8988T (cell line): Measurements from ENCODE around the gene DPM1.

Experiments
- DNase-seq: peaks from one replicate; pipeline ENCODE4 v3.0.0; 2011

Gene DPM1

DNA sequence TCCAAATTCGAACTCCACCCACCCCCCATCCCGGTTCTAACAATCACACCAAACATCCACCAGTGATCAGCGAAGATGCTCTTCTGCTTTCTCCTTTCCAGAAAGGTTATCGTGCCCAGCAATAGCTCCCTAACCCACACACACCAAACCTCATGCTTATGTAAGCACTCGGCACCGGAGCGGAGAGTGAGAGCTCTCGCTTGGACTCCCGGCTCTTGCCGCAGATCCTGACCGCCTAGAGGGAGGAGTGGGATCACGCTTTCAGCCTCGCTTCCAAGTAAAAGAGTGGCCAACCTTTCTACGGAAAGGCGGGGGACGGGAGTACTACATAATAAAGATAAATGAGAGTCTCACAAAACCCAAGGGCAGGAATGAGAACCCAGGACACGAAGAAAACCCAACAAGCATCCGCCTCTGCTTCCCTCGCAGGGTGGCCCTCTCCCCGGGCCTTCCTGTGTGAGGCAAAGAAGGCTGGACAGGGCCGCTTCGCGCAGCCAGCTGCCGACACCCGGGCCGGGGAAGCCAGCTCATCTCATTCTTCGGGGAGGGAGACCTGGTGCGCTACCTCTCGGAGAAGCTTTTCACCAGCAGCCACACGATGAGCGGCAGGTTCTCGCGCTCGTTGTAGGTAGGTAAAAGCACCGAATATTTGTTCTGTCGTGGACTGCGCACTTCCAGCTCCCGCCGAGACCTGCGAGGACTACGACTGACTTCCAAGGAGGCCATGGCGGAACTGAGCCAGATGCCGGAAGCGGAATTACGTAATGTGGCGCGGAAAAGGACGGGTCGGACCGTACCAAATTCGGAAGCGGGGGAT, at the start of gene DPM1:
Gene DPM1 (minus strand): TSS at position 735 of the 817 bp plus-strand sequence. CDS start 9 bp downstream, at position 726.
- DNase-seq: peak; percentile 37

DNA sequence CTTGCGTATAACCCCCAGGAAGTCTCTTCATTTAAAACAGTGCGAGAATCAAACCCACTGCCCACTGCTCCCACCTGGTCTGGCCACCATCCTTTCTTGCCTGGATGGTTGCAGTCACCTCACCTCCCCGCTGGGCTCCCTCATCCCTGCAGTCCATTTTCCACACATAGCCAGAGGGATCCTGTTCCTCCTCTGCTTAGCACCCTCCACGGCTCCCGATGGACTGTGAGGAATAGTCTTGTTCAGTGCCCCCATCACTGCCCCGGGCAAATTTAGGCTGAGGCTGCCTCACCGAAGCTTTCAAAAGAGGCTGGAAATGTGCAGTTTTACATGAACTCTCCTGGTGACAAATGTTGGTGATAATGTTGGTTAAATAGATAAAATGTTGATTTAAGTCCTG, 46.9 kb upstream of the DPM1 start:
- no peak for DNase-seq

DNA sequence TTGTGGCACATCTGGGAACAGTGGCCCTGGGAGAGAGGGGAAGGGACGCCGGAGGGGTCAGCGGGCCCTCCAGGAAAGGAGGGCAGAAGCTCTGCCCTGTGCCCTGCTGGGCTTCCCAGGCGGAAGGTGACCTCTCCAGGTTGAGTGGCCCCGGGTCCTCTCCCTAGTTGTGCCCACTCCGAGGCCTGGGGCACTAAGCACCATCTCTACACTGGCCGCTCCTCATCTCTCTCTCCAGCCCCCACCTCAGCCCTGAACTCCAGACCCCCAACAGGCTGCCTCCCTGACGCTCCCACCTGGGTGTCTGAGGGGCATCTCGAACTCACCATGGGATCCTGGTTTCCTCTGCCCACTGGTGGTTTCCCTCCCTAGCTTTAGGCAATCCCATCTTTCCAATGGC, 46.4 kb upstream of the DPM1 start:
- no peak for DNase-seq

DNA sequence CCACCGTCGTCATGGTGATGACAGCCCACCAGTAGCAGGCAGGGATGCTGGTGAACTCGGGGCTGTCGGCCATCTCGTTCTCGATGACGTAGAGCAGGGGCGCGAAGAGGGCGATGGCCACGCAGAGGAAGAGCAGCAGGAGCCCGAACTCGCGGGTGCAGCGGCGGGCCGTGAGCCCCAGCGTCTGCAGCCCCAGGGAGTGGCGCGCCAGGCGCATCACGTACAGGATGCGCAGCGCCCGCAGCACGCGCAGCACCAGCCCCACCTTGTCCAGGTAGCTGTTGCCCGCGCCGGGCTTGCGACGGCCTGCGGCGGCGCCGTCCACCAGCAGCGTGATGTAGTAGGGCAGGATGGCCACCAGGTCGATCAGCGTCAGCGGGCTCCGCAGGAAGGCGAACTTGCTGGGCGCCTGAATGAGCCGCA, 46.0 kb upstream of the DPM1 start:
- no peak for DNase-seq

DNA sequence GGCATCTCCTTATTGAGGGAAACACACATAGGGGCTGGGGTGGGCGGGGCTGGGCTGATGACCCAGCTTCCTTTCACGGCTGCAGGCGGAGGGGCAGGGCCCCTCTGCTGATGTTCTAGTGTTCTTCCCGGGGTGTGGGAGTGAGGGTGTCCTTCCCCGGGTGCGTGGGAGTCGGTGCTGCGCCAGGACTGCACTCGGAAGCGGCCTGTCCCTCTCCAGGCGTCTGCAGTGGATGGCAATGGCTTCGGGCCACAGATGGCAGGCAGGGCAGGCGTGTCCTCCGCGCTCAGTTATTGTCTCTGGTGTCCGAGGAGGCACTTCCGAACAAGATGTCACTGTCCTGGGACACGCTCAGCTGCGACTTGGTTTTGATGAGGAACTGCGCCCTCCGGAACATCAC, 45.4 kb upstream of the DPM1 start:
- DNase-seq: no peak

DNA sequence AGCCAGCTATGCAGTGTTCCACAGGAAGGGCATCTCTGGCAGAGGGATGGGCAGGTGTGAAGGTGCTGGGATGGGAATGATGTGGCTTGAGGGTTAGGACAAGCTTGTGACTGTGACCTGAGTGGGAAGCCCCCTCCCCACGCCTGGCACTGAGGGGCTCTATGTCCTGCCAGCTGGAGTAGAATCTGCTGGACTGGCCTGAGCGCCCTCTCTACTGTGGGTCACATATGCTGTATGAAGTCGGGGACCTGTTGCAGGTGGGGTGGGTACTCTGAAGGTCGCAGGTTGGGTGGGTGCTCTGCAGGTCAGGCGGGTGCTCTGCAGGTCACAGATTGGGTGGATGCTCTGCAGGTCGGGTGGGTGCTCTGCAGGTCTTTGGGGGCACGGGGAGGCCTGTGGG, 44.3 kb upstream of the DPM1 start:
- no peak for DNase-seq

DNA sequence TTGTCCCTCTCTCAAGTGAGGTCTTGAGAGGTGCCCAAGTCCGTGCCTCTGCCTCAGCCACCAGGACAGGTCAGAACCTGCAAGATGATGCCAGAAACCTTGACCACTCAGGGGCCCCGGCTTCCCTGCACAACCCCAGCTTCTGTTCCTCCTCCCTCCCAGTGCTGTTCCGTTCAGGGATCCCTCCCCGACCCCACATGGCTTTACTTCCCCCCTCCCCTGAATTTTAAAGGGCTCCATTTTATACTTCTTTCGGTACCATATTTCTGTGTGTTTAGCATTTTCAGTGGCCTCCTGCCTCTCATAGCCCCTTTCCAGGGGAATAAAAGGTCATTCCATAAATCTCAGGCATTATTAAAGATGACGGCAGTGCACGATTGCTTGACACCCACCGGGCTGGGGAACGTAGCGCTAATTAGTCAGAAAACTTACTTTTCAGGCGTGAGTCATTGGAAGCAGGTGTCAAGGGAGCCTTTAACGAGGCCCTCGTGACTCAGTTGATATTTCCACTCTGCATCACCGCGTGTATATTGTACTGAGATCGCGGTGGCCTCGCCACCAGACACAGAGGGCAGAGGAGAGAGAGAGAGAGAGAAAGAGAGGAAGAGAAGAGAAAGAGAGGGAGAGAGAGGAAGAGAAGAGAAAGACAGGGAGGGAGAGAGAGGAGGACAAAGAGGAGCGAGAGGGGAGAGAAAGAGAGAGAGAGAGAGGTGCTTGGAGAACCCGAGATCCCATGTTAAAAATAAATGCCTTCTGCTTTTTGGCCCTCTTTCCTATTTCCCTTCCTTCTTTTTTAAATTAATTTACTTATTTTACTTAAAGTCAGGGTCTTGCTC, 43.3 kb upstream of the DPM1 start:
- no peak for DNase-seq

DNA sequence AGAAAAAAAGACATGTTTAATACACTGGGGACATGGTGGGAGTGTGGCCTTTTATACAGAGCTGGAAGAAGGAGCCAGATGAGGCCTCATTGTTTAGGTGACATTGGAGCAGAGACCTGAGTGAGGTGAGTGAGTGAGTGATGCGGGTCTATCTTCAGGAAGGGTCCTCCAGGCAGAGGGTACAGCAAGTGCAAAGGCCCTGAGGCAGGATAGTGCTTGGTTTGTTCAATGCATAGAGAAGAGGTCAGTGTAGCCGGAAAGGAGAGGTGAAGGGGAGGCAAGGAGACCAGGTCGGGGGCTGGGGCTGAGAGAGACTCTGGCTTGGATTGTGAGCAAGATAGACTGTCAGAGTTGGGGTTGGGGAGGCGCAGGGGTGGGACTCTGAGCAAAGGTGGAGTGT, 41.0 kb upstream of the DPM1 start:
- DNase-seq: no peak

DNA sequence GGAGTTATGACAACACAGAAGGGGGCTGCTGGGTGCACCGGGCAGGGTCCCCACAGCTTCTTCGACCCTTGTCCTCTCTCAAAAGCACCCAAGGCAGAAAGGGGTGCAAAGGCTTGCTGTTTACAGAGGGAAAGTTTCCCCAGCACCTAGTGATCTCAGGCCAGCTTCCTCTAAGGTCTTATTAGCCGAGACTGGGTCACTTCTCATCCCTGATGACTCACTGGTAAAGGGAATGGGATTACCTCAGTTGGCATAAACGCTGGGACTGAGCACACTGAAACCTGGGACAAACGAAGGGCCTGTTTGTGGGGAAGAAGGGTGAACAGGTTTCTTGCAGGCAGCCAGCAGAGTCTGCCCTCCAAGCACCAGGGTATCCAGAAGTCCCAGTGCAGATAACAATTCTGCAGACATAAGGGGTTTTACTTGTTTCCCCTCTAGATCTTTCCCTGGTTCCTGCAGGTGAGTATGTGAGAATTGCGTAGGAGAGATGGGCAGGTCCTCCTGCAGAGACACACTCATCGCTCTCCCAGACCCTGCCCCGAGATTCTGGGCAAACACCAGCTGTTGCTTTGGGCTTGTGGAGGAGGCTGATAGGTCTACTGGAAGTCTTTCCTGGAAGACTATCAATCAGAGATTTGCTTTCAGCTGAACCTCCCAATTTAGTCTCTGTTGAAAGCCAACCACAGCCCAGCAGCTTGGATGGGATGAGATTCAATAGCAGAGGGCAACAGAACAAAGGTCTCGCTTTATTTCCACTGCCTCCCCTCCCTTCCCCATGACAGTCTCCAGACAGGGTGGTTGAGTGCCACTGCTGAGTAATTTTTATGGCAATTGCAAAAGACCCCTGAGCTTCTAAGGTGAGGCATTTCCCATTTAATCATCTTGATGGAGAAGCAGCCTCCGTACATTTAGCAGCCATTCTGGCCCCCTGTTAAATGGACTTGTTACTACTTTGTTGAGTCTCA, 38.9 kb upstream of the DPM1 start:
- DNase-seq: no peak

DNA sequence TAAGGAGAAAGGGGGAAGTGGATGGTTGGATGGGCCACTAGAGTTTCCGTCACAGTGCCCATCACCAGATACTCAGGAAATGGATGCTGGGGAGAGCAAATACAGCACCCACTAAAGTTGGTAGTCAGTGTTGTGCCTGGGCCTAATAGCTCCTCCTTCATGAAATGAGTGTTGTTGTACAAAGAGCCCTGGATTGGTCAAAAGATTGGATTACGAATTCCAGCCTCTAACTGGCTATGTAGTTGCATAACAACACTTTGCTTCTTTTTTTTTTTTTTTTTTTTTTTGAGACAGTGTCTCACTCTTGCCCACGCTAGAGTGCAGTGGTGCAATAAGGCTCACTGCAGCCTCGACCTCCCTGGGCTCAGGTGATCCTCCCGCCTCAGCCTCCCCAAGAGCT, 37.2 kb upstream of the DPM1 start:
- DNase-seq: no peak

DNA sequence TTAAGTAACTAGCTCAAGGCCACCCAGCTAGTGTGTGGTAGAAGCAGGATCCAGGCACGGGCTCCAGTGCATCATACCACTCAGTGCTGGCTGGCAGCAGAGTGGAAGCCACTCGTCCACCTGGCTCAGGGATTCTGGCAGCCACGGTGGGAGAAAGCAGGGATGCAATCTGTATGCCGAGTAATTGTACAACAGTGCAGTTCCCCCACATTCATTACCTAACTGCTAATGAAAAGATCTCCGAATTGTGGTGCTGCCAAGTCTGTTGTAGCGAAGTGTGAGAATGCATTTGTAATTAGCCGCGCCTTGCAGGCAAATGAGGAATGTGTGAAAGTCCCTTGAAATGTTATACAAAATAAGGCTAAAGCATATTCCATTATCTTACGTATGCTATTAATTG, 35.5 kb upstream of the DPM1 start:
- DNase-seq: no peak

DNA sequence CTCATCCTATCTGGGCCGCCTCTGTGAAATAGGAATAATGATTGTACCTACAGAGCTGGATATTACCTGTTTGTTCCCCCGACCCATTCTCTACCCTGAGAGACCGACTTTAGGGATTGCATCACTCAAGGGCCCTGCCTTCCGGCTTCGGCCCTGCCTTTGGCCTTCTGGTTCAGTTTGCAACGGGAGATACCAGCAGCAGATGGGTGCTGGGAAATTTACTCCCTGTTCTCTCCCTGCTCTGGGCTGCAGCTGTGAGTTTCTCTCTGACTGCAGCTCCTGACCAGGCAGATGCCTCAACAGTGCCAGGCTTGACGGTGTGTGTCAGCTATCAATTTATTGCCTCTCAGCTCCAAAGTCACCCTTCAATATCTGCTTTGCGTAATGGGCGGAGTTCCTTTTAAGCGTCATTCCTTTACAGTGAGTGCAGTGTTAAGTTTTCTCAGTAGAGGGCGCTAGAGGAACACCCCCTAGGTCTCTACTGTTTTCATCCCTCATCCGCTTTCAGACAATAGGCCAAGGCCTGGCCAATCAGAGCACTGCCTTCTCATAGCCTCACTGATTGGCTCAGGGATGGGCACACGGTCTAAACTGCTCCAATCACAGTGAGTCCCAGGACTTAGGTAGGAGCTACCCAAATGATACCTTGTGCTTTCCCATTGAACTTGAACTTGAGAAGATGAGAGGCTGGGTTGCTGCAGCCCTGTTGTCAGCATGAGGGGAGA, 34.6 kb upstream of the DPM1 start:
- DNase-seq: peak; percentile 65

DNA sequence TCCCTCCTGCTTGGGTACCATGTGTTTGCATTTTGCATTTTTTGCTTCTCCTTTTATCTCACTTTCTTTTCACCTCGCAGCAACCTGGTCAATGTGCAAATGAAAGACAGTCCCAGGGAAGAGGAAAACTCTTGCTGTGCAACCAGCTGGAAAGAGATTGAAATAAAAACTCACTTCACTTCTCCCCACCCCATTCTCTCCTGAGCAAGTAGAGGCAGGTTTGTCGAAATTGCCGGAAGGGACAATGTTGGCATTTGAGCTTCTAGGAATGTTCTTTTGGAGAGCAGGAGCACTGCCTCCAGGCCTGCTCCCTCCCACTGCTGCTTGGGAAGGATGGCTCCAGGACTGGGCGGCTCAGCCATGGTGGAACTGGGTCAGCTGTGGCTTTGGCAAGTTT, 34.0 kb upstream of the DPM1 start:
- DNase-seq: no peak

DNA sequence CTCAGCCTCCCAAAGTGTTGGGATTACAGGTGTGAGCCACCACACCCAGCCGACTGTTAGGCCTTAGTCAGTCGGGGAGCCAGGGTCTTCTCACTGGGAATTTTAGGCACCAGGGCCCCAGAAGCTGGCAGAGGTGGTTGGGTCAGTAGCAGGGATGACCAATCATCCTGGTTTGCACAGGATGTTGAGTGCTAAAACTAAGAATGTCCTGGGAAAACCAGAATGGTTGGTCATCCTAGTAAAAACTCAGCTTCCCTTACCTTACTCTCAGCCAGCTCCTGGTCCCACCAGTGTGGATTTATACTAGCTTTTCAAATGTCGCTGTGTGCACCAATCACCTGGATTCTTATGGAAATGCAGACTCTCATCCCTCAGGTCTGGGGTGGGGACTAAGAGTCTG, 32.7 kb upstream of the DPM1 start:
- no peak for DNase-seq

DNA sequence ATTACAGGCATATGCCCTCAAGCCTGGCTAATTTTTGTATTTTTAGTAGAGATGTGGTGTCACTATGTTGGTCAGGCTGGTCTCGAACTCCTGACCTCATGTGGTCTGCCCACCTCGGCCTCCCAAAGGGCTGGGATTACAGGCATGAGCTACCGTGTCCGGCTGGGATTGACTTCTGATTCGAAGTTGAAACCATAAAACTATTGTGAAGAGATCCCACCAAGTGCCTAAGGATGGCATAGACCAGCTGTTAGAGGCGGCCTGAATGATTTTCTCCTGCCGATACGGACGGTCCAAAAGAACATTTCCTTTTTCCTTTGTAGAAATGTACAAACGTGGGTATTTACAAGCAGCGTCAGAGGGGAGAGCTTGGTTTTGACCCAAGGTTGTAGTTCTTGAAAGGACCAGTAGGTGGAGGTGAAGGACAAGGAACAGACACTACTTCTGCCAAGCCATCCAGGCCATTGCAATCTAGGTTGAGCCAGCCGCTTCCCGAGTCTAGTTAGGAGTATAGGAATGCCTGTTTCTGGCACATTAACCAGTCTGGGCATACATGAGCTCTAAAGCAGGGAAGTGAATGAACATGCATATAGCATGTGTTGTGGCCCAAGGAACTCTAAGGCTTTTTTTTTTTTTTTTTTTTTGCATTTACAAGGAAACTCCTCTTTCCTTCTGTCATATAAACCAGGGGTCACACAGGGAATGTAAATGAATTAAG, 29.3 kb upstream of the DPM1 start:
- DNase-seq: peak; percentile 39

DNA sequence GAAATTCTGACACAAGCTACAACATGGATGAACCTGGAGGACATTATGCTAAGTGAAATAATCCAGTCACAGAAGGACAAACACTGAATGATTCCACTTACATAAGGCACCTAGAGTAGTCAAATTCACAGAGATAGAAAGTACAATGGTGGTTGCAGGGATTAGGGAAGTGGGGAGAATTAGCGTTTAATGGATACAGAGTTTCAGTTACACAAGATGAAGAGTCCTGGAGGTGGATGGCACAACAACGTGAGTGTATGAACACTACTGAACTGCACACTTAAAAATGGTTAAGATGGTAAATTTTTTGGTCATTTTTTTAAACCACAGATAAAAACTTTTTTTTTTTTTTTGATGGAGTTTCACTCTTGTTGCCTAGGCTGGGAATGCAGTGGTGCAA, 25.0 kb upstream of the DPM1 start:
- no peak for DNase-seq

DNA sequence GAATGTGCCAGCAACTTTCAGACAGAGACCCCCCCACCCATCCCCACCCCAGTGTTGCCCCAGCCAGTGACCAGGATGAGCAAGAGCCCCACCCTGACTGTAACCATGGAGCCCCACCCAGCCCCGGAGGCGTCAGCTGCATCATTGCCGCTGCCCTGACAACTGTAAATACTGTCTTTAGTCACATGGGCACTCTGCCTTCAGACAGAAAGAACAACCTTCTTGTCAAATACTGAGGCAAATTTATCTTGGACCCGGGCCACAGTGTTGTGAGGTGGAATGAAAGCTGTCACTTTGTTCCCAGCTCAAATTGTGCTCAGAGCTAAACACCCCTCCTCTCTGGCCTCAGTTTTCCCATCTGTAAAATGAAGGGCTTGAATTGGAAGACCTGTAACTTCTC, 24.0 kb upstream of the DPM1 start:
- DNase-seq: no peak

DNA sequence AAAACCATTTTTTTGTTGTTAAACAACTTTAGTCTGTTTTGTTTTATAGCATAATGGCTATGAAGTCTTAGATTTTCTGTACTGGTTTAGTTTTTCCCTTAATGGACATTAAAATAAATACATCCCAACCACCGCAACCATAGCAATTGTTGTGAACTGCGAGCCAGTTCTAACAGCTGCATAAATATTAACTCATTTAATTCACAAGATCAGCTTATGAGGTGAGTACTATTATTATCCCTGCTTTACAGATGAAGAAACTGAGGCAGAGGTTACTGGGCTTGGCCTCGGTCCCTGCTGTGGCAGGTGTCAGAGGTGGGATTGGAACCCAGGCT, 23.3 kb upstream of the DPM1 start:
- no peak for DNase-seq

DNA sequence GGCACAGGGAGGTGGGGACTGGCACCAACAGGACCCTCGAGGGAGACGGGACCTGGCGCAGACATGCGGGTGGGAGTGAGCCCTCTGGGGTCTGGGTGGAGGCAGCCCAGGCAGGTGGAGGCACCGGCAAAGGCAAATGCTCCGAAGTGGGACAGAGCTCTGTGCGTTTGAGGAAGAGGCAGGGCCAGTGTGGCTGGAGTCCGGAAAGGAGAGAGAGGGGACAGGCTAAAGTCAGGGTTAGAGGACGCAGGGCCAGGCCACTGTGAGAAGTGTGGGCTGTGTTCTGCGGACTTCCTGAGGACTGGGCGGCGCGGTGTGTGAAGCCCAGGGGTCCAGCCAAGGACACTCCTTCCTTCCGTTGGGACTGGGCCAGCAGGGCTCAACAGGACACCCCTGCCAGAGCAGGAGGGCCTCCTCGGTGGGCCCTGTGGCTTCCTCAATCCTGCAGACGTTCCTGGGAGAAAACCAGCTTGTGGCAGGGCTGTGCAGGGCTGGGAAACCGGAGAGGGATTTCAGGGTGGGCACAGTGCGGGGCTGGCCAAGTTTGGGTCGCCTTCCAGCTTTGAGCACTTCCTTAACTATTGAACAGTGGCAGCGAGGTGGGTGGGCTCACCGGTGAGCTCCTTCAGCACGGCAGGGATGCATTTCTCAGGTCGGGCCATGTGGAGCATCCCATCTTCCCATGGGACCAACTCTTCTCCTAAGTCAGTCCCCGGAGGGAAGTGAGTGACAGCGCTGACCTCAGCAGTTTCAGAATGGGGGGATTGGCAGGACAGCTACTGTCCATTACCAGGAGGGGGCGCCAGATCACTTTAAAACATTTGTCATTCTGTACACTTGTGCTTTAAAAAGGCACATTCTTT, 22.8 kb upstream of the DPM1 start:
- DNase-seq: no peak

DNA sequence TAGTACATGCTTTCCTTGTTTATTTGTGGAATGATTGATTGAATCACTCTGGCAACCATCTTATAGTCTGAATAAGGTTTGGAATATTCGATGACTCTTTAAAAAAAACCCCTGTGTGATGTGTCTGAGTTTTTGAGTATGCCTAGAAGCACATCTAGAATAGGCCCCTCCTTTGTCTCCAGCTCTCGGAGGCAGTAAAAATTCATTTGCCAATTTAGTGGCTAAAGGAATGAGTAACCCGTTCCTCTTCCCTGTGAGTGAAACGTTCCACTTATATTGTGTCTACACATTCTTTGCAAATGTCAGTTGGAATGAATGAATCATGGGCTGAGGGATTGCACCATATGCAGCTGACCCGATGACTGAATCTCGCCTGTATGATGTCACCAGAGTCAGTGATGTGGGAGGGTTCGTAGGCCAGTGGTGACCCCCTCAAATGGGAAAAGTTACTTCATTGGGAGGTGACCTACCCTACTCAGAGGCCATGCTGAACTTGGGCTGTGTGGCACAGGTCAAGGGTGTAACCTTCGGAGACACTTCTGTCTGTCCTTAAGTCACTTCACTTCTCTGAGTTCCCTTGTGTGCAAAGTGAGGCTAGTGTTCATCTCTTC, 21.8 kb upstream of the DPM1 start:
- peak; percentile 42 for DNase-seq
